ENCODE data around the gene CLEC17A. TPM values are rescaled to one million over a fixed set of nuclear protein-coding genes. Genes with fewer than 3 reads are reported as not detected.
"Not testable (repeated sequence)": the region's sequence is repeated elsewhere in the genome, so short reads cannot be mapped to it uniquely, and the experiment has no call there.

The CLEC17A gene
- total RNA-seq, 8 experiments from 2014 or later: 0.05 TPM; not detected in 7

DNA sequence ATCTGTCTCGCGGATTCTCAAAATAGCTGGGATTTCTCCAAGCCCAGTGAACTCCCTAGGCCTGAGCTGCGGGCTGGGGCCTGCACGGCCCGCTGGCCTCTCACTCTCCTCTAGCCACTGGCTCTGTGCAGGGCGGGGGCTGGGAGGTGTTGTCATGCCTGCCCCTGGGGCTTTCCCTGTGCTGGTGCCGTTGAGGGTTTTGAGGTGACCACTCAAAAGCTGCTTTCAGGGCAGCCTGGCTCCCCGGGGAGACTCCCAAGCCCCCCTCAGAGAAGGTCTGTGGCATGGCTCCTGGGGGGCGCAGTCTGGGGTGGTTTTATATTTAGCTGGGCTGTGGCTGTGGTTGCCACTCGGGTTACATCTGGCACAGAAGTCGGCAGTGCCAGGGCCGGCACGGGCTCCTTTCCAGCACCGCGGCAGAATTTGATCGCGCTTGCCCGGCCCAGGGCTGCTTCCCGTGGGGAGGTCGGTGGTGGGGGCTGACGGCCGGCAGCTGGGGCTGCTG is 21.0 kb upstream of the CLEC17A start:
- H3K4me3 ChIP-seq: no peak overlapping the region
- peak in 3 of 8 experiments; percentile 26 to 45 (median 29) for ATAC-seq (replicated peaks in 6 of 8)
- 47 to 100% (median 75%) methylated on average over 1 to 8 of the region's 22 CpGs; no CpG with 5 or more reads in 6 of the 10 experiments for whole genome bisulfite sequencing, 10 experiments
- peaks cover 27 to 33% of the 10 kb centered on the region in 2 donors for H3K4me1 ChIP-seq (replicated peaks in 1 of 2)
- peak overlapping the region in 1 of 2 donors; percentile 28 for H3K27ac ChIP-seq
- in situ Hi-C loops (cut with MboI; ENCODE audit: low pct_unique_long_range_greater_than_20kb in 2 of 9, low sequenced_read_pairs in 9 of 9, unreplicated experiment in 9 of 9): no loop called here

DNA sequence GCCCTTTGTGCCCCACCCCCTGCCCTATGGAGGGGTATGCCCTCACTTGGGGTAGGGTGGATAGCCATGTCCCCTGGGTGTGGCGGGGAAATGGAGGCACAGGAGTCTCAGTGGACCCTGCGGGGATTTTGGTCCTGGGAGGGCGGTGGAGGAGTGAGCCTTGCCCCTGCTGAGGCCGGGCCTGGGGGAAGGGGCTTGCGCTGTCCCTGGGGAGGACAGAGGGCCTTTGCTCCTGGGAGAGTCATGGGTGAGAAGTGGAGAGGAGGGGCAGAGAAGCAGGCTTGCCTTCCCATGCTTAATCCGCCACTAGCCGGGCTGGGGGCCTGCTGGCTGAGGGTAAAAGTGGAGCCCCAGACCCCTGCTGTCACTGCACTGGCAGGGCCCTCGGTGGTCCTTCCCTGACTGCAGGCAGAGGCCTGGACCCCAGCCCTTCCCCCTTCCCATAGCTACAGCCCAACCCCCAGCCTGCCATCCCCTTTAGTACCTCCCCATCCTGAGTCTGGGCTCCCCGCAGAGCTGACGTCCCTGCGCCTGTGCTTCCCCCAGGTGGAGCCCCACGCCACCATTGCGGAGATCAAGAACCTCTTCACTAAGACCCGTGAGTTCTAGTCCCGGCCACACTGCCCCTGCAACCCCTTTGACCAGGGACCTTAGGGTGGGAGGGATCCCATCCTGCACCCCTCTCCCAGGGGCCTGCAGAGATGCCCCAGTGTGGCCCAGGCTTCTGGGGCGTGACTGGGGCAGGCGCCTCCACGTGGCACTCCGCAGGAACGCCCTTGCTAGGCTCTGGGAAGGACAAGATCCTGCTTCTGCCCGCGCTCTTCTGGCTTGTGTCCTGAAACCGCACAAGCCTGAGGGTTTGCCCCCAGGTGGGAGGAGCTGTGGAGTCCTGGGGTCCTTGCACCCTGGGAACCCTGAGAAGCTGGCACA is 20.0 kb upstream of the CLEC17A start:
- in situ Hi-C loops (cut with MboI; ENCODE audit: low pct_unique_long_range_greater_than_20kb in 2 of 9, low sequenced_read_pairs in 9 of 9, unreplicated experiment in 9 of 9): no loop called here
- H3K4me1 ChIP-seq (replicated peaks in 1 of 2): peaks cover 27 to 33% of the 10 kb centered on the region in 2 donors
- H3K27ac ChIP-seq: no peak overlapping the region
- no peak overlapping the region for H3K4me3 ChIP-seq
- ATAC-seq (replicated peaks in 6 of 8): no peak
- 20 to 80% (median 60%) methylated on average over 1 to 7 of the region's 23 CpGs; no CpG with 5 or more reads in 7 of the 10 experiments for WGBS, 10 experiments

DNA sequence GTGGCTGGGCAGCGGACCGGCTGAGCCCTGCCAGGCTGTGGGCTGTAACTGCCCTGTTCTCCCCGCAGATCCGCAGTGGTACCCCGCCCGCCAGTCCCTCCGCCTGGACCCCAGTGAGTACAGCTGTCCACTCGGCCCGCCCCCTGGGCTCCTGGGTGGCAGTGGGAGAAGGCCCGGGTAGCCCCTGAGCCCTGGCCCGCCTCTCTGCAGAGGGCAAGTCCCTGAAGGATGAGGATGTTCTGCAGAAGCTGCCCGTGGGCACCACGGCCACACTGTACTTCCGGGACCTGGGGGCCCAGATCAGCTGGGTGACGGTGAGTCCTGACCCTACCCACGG is 19.3 kb upstream of the CLEC17A start:
- Histone ChIP-seq H3K4me1 (replicated peaks in 1 of 2) (peaks cover 24 to 31% of the 10 kb centered on the region in 2 donors), H3K4me3 (no peak overlapping the region), H3K27ac (no peak overlapping the region)
- ATAC-seq (replicated peaks in 6 of 8): no peak
- 80% methylated on average over 1 of the region's 16 CpGs; no CpG with 5 or more reads in 9 of the 10 experiments for WGBS, 10 experiments
- in situ Hi-C loops (cut with MboI; ENCODE audit: low pct_unique_long_range_greater_than_20kb in 2 of 9, low sequenced_read_pairs in 9 of 9, unreplicated experiment in 9 of 9): no loop called here

DNA sequence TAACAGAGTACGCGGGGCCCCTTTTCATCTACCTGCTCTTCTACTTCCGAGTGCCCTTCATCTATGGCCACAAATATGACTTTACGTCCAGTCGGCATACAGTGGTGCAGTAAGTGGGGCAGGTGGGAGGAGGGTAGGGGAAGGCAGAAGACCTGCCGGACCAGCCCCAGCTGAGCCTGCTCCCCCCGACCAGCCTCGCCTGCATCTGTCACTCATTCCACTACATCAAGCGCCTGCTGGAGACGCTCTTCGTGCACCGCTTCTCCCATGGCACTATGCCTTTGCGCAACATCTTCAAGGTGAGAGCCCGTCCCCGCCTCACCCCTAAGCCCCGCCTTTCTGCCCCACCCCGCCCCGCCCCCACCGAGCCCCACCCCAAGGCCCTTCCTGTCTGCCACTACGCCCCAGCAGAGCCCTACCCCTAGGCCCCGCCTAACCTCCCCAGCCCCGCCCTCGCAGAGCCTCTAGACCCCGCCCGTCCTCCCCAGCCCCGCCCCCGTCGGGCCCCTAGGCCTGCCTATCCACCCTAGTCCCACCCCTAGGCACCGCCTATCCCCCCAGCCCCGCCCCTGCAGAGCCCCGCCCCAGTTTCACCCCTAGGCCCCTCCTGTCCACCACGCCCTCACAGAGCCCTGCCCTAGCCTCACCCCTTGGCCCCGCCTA is 18.8 kb upstream of the CLEC17A start:
- Histone ChIP-seq H3K27ac (no peak overlapping the region), H3K4me1 (replicated peaks in 1 of 2) (peaks cover 18 to 26% of the 10 kb centered on the region in 2 donors), H3K4me3 (no peak overlapping the region)
- 100% methylated on average over 1 of the region's 33 CpGs; no CpG with 5 or more reads in 9 of the 10 experiments for WGBS, 10 experiments
- in situ Hi-C loops (cut with MboI; ENCODE audit: low pct_unique_long_range_greater_than_20kb in 2 of 9, low sequenced_read_pairs in 9 of 9, unreplicated experiment in 9 of 9): no loop called here
- peak in 6 of 8 experiments; percentile 30 to 75 (median 56) for ATAC-seq (replicated peaks in 6 of 8)

DNA sequence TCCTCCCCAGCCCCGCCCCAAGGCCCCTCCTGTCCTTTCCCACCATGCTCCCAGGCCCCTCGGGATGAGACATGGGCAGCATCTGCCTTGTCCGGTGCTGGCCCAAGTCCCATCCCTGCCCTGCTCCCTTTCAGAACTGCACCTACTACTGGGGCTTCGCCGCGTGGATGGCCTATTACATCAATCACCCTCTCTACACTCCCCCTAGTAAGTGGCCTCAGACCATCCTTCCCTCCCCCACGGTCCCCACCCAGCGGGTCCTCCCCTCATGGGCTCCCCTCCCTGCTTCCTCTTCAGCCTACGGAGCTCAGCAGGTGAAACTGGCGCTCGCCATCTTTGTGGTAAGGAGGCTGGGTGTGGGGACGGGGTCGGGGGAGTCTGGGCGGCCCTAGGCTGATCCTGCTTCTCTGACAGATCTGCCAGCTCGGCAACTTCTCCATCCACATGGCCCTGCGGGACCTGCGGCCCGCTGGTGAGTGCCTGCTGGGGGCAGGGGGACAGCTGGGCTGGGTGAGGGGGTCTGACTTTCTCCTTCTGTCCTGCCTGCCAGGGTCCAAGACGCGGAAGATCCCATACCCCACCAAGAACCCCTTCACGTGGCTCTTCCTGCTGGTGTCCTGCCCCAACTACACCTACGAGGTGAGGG is 18.1 kb upstream of the CLEC17A start:
- H3K27ac ChIP-seq; H3K4me3 ChIP-seq; ATAC-seq (replicated peaks in 6 of 8); in situ Hi-C loops (cut with MboI; ENCODE audit: low pct_unique_long_range_greater_than_20kb in 2 of 9, low sequenced_read_pairs in 9 of 9, unreplicated experiment in 9 of 9): not testable (repeated sequence)
- H3K4me1 ChIP-seq (replicated peaks in 1 of 2): peaks cover 14 to 25% of the 10 kb centered on the region in 2 donors
- WGBS, 10 experiments: 81 to 100% methylated on average over 1 to 5 of the region's 22 CpGs; no CpG with 5 or more reads in 8 of the 10 experiments

DNA sequence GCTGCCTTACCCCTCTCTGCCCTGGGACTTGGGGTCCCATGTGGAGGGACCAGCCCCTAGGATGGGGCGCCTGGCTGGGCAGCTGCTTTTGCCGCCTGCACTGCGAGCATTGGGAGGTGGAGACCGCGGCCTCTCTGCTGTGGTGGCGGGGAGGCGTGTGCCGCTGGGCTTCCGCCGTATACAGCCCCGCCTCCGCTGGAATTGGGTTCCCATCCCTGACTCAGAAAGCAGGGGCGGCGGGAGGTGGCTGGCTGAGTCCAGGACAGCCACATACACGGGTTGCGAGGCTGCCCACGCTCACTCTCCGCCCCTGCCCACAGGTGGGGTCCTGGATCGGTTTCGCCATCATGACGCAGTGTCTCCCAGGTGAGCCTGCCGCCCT is 17.6 kb upstream of the CLEC17A start:
- in situ Hi-C loops (cut with MboI; ENCODE audit: low pct_unique_long_range_greater_than_20kb in 2 of 9, low sequenced_read_pairs in 9 of 9, unreplicated experiment in 9 of 9): no loop called here

DNA sequence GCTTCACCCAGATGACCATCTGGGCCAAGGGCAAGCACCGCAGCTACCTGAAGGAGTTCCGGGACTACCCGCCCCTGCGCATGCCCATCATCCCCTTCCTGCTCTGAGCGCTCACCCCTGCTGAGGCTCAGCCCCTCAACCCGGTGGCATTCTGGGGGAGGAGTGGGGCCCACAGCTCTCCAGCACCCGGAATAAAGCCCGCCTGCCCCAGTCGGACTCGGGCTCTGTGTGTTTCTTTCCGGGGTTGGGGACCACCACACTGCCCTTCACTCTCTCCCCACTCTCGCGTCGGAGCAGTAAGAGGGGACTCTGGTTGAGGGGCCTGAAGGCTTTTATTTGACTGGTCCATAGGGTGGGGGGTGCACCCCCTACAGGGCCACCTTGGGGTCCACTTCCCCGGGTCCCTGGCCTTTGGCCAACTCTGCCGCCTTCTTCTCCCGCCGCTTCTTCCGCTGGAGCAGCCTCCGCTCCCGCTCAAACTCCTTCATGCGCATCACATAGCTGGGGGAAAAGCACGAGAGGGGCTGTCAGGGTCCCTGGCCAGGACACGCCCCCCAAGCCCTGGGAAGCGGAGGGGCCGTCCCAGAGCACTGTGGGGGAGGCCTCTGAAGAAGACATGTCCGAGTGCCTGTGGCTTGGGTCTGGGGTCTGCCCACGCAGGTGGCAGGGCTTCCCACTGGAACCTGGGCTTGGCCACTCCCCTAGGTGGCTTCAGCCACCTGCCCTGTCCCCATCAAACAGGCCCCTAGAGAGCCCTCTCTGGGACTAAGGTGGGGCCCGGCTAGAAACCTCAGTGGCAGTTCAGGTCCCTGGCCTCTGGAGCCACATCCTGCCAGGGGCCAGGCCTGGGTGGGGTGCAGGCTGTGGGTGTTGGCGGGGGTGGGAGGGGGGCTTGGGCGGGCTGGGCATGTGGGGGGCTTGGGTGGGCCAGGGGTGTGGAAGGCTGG is 16.8 kb upstream of the CLEC17A start:
- WGBS, 10 experiments: 74 to 100% (median 86%) methylated on average over 3 to 7 of the region's 31 CpGs; no CpG with 5 or more reads in 7 of the 10 experiments
- ATAC-seq (replicated peaks in 6 of 8): no peak
- in situ Hi-C loops (cut with MboI; ENCODE audit: low pct_unique_long_range_greater_than_20kb in 2 of 9, low sequenced_read_pairs in 9 of 9, unreplicated experiment in 9 of 9): no loop called here
- no peak overlapping the region for H3K4me3 ChIP-seq
- no peak overlapping the region for H3K27ac ChIP-seq
- peaks cover 12 to 20% of the 10 kb centered on the region in 2 donors for H3K4me1 ChIP-seq (replicated peaks in 1 of 2)

More for the DNA sequence above, 17.6 kb upstream of the CLEC17A start:
- 90% methylated on average over 2 of the region's 22 CpGs; no CpG with 5 or more reads in 9 of the 10 experiments for WGBS, 10 experiments
- ATAC-seq (replicated peaks in 6 of 8): peak in 2 of 8 experiments; percentile 8 to 59
- Histone ChIP-seq H3K4me3 (no peak overlapping the region), H3K27ac (no peak overlapping the region), H3K4me1 (replicated peaks in 1 of 2) (peaks cover 12 to 23% of the 10 kb centered on the region in 2 donors)

DNA sequence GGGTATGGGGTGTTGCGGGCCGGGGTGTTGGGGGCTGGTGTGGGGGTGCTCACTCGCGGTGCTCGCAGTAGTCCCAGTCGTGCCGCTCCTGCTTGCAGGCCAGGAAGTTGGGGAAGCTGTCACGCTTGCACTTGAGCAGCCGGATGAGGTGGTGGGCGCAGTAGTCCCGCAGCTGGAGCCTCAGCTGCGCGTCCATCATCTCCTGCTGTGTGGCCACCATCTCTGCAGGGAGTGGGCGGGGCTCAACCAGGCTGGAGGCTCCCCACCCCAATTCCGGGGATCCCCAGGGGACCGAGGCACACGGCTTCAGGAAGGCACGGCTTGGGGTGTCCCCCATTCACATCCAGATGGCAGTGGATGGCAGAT is 16.2 kb upstream of the CLEC17A start:
- H3K4me3 ChIP-seq: no peak overlapping the region
- WGBS, 10 experiments: 83% methylated on average over 2 of the region's 18 CpGs; no CpG with 5 or more reads in 9 of the 10 experiments
- ATAC-seq (replicated peaks in 6 of 8): no peak
- H3K27ac ChIP-seq: no peak overlapping the region
- H3K4me1 ChIP-seq (replicated peaks in 1 of 2): peaks cover 7 to 13% of the 10 kb centered on the region in 2 donors
- in situ Hi-C loops (cut with MboI; ENCODE audit: low pct_unique_long_range_greater_than_20kb in 2 of 9, low sequenced_read_pairs in 9 of 9, unreplicated experiment in 9 of 9): no loop called here

DNA sequence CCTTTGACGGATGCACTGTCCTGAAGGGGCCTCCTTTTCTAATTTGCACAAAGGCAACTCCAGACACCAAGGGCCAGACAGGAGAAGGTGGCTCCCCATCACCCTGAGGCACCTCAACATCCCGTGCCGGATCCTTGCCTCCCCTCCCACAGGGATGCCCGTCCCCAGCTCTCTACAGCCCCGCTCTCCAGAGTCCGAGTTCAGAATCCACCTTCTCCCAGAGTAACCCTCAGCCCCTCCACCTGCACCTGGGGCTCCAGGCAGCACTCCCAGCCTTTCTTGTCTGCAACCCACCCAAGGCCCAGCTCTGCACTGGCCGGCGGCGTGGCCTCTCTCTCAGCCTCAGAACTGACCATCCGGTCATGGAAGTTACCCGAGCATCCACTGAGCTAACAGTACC is 15.8 kb upstream of the CLEC17A start:
- no peak overlapping the region for H3K4me3 ChIP-seq
- 90 to 100% methylated on average over 2 of the region's 11 CpGs; no CpG with 5 or more reads in 8 of the 10 experiments for WGBS, 10 experiments
- no peak for ATAC-seq (replicated peaks in 6 of 8)
- in situ Hi-C loops (cut with MboI; ENCODE audit: low pct_unique_long_range_greater_than_20kb in 2 of 9, low sequenced_read_pairs in 9 of 9, unreplicated experiment in 9 of 9): no loop called here
- H3K4me1 ChIP-seq (replicated peaks in 1 of 2): peaks cover 7 to 9% of the 10 kb centered on the region in 2 donors
- H3K27ac ChIP-seq: no peak overlapping the region

DNA sequence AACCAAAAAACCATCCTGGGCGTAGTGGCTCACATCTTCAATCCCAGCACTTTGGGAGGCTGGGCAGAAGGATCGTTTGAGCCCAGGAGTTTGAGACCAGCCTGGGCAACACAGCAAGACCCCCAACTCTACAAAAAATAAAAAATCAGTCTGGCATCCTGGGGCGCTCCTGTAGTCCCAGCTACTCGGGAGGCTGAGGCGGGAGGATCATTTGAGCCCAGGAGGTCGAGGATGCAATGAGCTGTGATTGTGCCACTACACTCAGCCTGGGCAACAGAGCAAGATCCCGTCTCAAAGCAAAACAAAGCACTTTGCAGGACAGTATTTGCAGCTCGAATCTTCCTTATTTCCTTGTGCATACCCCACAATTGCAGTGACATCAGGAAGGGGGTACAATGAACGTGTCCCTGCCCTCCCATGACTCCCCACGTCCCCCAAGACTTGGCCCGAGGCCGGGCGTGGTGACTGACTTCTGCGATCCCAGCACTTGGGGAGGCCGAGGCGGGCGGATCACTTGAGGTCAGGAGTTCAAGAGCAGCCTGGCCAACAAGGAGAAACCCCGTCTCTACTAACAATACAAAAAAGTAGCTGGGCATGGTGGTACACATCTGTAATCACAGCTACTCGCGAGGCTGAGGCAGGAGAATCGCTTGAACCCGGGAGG is 11.9 kb upstream of the CLEC17A start:
- in situ Hi-C loops (cut with MboI; ENCODE audit: low pct_unique_long_range_greater_than_20kb in 2 of 9, low sequenced_read_pairs in 9 of 9, unreplicated experiment in 9 of 9): loop anchor here in 1 of 9 experiments (5.0 kb wide), 1 partner anchor 116 kb away; no protein-coding TSS in a partner anchor
- ATAC-seq (replicated peaks in 6 of 8): no peak
- Histone ChIP-seq H3K4me1 (replicated peaks in 1 of 2) (peaks cover 9 to 10% of the 10 kb centered on the region in 2 donors), H3K27ac (no peak overlapping the region), H3K4me3 (peak overlapping the region; percentile 72 to 98 (median 81))
- whole genome bisulfite sequencing, 10 experiments: 0 to 90% (median 49%) methylated on average over 1 to 9 of the region's 22 CpGs; no CpG with 5 or more reads in 2 of the 10 experiments

DNA sequence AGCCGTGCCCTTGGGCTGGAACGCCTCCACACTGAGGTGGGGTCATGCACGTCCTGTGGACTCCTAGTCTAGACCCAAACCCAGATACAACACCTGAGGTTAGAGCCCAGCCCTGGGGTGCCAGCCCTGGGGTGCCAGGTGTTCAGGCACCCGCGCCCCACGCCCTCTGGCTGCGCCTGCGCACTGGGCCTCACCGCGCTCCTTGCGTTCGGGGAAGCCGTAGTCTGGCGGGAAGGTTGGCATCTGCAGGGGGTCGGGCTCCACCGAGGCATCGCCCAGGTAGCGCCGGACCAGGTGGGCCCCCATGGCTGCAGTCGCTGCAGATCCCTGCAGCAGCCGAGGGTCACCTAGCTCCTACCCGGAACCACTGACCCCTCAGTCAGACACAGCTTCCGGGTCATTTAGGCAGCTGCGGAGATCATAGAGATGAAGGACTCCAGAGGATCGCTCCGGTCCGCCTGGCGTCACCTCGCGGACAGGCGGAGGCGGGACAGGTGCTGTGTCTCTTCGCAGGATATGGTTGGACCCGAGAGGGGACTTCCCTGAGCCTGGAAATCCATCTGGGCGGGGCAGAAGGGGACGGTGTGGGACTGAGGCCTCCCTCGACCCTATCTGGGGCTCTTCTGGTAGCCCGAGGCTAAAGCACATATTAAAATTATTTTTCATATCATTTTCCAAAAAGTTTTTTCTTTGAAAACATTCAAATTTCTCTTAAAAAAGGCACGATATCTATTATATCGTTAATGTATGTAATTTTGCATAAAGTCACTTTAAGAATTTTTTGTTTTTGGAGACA is 11.0 kb upstream of the CLEC17A start, which contains the start of gene NDUFB7:
NDUFB7 (minus strand) TSS at position 372 of the 796 bp plus-strand sequence; CDS start at position 306, 66 bp downstream.
- Histone ChIP-seq H3K4me3 (peak within 1 kb of the TSS; percentile 72 to 98 (median 81)), H3K27ac (peak within 1 kb of the TSS; percentile 77 to 82), H3K4me1 (replicated peaks in 1 of 2) (peaks cover 9 to 10% of the 10 kb centered on the region in 2 donors)
- ATAC-seq (replicated peaks in 6 of 8): peak; percentile 88 to 97 (median 92)
- in situ Hi-C loops (cut with MboI; ENCODE audit: low pct_unique_long_range_greater_than_20kb in 2 of 9, low sequenced_read_pairs in 9 of 9, unreplicated experiment in 9 of 9): loop anchor here in 1 of 9 experiments (5.0 kb wide), 1 partner anchor 115 kb away; no protein-coding TSS in a partner anchor
- 4 to 65% (median 7%) methylated on average over 2 to 21 of the region's 40 CpGs; no CpG with 5 or more reads in 1 of the 10 experiments for WGBS, 10 experiments
